SJCRH30 (cell line): ENCODE data around the gene IL1F10. TPM values are rescaled to one million over a fixed set of nuclear protein-coding genes. Genes with fewer than 3 reads are reported as not detected.
A peak's percentile ranks its signal among the peaks of the same experiment; 100 is the strongest.

Experiments used
- DNase-seq, 2 experiments: peaks; one replicate each; pipeline ENCODE4 v3.0.0-alpha.2; 2015 to 2020
- H3K27ac ChIP-seq: fragments of 250-450 bp; sonication (Bioruptor Pico); 2 replicates; pipeline ENCODE4 v1.5.1; 2020; ENCODE audit warnings: mild to moderate bottlenecking, moderate library complexity
- H3K27me3 ChIP-seq: fragments of 250-450 bp; sonication (Bioruptor Pico); 2 replicates; pipeline ENCODE4 v1.5.1; 2020; ENCODE audit warnings: mild to moderate bottlenecking, moderate library complexity
- H3K36me3 ChIP-seq: fragments of 250-450 bp; sonication (Bioruptor Pico); 2 replicates; pipeline ENCODE4 v1.5.1; 2020; ENCODE audit warnings: mild to moderate bottlenecking, moderate library complexity
- H3K4me1 ChIP-seq: fragments of 250-450 bp; sonication (Bioruptor Pico); 2 replicates; pipeline ENCODE4 v1.5.1; 2020; ENCODE audit warnings: mild to moderate bottlenecking, moderate library complexity
- H3K4me3 ChIP-seq: fragments of 250-450 bp; sonication (Bioruptor Pico); 2 replicates; pipeline ENCODE4 v1.5.1; 2020; ENCODE audit warnings: mild to moderate bottlenecking, moderate library complexity
- H3K9me3 ChIP-seq: fragments of 250-450 bp; sonication (Bioruptor Pico); replicated peaks from 2 replicates; pipeline ENCODE4 v1.5.1; 2020; ENCODE audit warnings: mild to moderate bottlenecking, moderate library complexity
- total RNA-seq: library from RNA; depleted of rRNA; stranded (reverse); fragments of >200 nt; shearing (Covaris generic); gene quantifications from 2 replicates; pipeline ENCODE4 v1.2.3, GENCODE V29; 2014

The IL1F10 gene
- total RNA-seq, 1 experiment from 2014 or later: not detected

DNA sequence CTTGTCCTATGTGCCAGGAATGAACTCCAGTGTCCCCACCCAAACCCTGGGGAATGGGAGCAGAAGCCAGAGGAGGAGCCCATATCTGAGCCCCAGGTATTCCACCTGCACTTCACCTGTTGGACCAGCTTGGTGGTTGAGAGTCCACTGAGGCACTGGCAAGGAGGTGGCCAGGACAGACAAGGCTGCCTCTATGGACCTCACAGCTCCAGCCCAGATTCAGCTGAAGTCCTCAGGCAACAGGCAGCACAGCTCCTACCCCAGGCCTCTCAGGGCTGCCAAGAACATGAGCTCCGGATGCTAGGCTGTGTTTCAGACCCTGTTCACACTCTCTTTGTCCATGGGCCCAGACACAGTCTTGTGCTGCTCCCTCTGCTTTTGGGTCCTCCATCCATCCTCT lies 2.9 kb upstream of the IL1F10 start:
- DNase-seq: no peak
- H3K27me3 ChIP-seq: no peaks in the 10 kb centered on the region
- no peaks in the 10 kb centered on the region for H3K9me3 ChIP-seq
- H3K36me3 ChIP-seq: no peaks in the 10 kb centered on the region
- no peak overlapping the region for H3K27ac ChIP-seq
- no peak overlapping the region for H3K4me3 ChIP-seq
- H3K4me1 ChIP-seq: no peaks in the 10 kb centered on the region

DNA sequence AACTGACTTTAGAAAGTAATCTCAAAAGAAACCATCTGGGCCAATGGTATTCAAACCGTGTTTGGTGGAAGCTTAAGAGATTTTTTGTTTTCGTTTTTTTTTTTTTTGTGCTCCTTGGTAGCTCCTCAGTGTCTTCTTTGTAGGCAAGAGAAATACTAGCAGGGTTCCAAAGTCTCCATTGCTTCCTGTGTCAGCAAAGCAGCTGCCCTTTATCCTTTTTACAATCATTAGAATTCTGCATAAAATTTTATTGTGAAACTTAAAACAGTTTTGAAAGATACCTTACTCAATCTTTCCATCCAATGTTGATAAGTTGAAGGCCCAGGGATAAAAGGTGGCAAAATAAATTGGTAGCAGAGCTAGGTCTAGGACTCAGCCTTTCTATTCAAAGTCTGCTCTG lies 479 bp downstream of the IL1F10 start:
- no peak overlapping the region for H3K27ac ChIP-seq
- H3K4me1 ChIP-seq: no peaks in the 10 kb centered on the region
- no peak for DNase-seq
- H3K4me3 ChIP-seq: no peak overlapping the region
- no peaks in the 10 kb centered on the region for H3K9me3 ChIP-seq
- H3K27me3 ChIP-seq: no peaks in the 10 kb centered on the region
- no peaks in the 10 kb centered on the region for H3K36me3 ChIP-seq

DNA sequence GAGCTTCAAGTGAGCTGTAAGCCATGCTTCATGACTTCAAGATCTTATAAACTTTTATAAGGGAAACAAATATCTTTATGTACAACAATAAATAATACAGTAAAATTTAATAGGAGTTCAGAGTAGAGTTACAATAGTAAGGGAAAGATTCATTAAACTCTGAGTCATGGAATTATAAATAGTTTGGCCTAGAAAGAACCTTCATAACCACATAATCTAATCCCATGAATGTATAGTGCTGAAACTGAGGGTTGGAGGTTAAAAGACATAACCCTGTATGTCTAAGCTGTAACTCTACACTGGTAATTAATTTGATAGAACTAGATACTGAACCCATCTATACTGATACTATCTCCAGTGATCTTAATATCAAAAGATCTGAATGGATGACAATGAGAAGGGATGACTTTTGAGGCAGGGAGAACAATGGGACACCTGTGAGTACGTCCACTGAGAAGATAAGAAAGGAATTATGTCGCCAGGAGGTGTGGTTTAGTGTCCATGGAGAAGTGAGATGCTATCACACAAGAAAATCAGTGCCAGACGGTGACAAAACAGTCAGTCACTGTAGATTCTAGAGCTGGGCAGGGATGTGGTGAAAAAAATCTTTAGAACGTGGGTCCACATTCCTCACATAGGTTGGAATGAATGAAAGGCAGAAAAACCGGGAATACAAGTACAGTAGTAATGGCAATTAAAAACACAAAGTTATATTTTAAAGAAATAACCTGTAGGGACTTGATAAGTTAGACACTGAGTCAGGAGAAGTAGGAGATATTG lies 1.1 kb downstream of the IL1F10 start:
- no peak for DNase-seq
- Histone ChIP-seq H3K9me3 (no peaks in the 10 kb centered on the region), H3K4me3 (no peak overlapping the region), H3K27ac (no peak overlapping the region), H3K36me3 (no peaks in the 10 kb centered on the region), H3K4me1 (no peaks in the 10 kb centered on the region), H3K27me3 (no peaks in the 10 kb centered on the region)

DNA sequence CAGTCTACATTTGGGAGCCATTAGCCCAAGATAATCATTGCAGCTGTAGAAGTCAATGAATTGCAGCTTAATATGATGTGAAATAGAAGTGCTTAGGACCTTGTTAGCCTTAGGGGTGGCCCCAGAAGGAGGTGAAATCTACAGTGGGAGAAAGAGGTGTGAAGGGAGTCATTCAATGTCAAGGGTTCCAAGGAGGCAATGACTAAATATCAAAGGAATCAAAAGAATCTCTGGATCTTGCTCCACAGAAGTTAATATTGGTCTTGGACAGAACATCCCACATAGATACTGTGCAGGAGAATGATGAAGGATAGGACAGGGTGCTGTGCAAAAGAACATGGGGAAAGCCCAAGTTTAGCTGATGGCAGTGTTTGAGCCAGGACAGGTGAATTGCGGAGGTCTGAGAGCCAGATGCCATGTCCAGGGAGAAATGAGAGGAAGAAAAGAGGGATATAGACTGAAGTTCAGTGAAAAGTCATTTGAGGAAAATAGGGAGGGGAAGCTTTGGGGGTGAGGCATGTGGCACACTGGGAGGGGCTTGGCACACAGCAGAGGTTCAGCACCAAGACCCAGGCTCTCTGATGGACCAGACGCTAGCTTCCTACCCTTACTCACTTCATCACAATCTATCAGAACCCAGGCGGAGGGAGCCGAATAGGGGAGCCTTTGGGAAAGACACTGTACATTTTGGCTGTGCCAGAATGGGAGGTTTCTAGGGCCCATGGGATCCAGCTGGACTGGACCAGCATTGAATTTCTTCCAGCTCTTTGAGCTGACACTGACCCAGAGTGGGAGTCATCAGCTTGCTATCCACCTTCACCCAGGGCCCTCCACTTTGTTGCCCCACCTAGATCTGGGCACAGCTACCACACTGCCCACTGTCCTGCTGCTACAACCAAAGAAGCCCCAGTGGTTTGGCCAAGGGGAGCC lies 2.2 kb downstream of the IL1F10 start:
- Histone ChIP-seq H3K4me1 (no peaks in the 10 kb centered on the region), H3K27me3 (no peaks in the 10 kb centered on the region)
- no peak for DNase-seq

DNA sequence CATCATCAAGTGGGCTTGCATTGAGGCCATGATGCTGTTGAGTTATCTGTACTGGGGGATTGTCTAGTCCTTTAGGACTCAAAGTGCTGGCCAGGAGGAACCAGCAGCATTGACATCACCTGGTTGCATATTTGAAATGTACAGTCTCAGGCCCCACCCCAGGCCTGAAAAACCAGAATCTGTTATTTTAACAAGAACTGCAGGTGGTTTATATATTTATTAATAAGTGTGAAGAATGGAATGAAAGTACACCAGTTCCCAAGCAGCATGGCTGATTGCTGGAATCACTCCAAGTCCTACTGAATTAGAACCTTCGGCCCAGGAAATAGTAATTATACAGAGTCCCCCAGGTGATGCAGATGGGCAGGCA lies 2.8 kb downstream of the IL1F10 start:
- no peak for DNase-seq
- Histone ChIP-seq H3K4me3 (no peak overlapping the region), H3K4me1 (no peaks in the 10 kb centered on the region), H3K27me3 (no peaks in the 10 kb centered on the region), H3K27ac (no peak overlapping the region), H3K9me3 (no peaks in the 10 kb centered on the region), H3K36me3 (no peaks in the 10 kb centered on the region)

More for the DNA sequence above, 2.2 kb downstream of the IL1F10 start:
- H3K4me3 ChIP-seq: no peak overlapping the region
- no peaks in the 10 kb centered on the region for H3K9me3 ChIP-seq
- H3K27ac ChIP-seq: no peak overlapping the region
- no peaks in the 10 kb centered on the region for H3K36me3 ChIP-seq

DNA sequence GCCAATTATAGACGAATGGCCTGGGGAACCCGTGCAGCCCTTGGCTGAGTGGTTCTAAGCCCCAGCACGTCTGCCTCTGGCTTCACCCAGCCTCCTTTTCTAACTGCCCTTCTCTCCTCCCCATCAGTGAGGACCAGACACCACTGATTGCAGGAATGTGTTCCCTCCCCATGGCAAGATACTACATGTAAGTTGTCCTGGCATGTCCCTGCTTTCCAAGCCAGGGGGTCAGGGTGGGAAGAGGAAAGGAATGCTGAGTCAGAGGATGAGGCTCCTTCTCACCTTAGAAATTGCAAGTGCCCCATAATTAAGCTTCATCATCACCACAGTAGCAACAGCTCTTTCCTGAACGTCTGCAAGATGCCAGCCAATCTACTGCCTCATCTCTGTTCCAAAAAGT lies 4.8 kb downstream of the IL1F10 start:
- no peak overlapping the region for H3K27ac ChIP-seq
- H3K9me3 ChIP-seq: no peaks in the 10 kb centered on the region
- H3K4me1 ChIP-seq: no peaks in the 10 kb centered on the region
- no peaks in the 10 kb centered on the region for H3K36me3 ChIP-seq
- no peak for DNase-seq
- no peak overlapping the region for H3K4me3 ChIP-seq
- no peaks in the 10 kb centered on the region for H3K27me3 ChIP-seq

DNA sequence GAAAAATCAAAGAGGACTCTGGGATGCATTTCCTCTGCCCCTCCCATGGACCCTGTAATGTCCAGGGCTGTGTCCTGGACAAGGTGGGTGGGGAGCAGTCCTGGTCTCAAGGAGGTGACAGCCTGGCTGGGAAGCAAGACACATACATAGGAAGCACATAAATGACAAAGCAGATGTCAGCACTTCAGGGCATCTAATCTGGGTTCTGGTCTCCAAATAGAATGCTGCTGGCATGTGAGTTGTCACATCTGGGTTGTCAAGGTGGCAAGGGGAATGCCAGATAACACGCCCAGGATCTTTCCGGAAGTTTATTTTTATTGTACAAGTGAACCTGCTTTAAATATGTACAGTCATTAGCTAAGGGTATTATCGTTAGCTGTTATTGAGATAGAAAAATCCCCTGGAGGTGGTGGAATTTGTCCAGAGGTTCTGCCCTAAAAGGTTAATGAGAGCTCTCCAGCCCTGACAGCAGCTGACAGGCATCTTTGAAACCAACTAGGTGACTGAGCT lies 5.6 kb downstream of the IL1F10 start:
- Histone ChIP-seq H3K4me3 (no peak overlapping the region), H3K9me3 (no peaks in the 10 kb centered on the region), H3K27ac (no peak overlapping the region), H3K4me1 (no peaks in the 10 kb centered on the region), H3K27me3 (no peaks in the 10 kb centered on the region), H3K36me3 (no peaks in the 10 kb centered on the region)
- no peak for DNase-seq

DNA sequence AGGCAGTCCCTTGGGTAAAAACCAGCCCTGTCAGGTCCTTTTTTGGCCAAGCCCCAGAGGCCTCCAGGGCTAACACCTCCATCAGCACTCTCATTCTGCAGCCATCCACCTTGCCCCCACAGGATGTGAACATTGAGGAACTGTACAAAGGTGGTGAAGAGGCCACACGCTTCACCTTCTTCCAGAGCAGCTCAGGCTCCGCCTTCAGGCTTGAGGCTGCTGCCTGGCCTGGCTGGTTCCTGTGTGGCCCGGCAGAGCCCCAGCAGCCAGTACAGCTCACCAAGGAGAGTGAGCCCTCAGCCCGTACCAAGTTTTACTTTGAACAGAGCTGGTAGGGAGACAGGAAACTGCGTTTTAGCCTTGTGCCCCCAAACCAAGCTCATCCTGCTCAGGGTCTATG lies 7.3 kb downstream of the IL1F10 start:
- DNase-seq: no peak
- no peaks in the 10 kb centered on the region for H3K9me3 ChIP-seq
- no peak overlapping the region for H3K4me3 ChIP-seq
- no peaks in the 10 kb centered on the region for H3K36me3 ChIP-seq
- no peak overlapping the region for H3K27ac ChIP-seq
- H3K27me3 ChIP-seq: no peaks in the 10 kb centered on the region
- H3K4me1 ChIP-seq: no peaks in the 10 kb centered on the region

DNA sequence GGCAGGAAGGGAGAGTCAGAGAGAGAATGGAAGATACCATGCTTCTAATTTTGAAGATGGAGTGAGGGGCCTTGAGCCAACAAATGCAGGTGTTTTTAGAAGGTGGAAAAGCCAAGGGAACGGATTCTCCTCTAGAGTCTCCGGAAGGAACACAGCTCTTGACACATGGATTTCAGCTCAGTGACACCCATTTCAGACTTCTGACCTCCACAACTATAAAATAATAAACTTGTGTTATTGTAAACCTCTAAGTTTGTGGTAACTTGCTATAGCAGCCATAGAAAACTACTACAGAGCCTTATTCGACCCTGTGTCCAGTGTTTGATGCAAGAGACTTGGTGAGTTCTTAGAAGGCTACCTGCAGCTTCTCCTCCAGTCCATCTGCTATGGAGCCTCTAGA lies 7.8 kb downstream of the IL1F10 start:
- Histone ChIP-seq H3K36me3 (no peaks in the 10 kb centered on the region), H3K4me3 (no peak overlapping the region), H3K4me1 (no peaks in the 10 kb centered on the region), H3K27ac (no peak overlapping the region), H3K27me3 (no peaks in the 10 kb centered on the region), H3K9me3 (no peaks in the 10 kb centered on the region)
- no peak for DNase-seq

DNA sequence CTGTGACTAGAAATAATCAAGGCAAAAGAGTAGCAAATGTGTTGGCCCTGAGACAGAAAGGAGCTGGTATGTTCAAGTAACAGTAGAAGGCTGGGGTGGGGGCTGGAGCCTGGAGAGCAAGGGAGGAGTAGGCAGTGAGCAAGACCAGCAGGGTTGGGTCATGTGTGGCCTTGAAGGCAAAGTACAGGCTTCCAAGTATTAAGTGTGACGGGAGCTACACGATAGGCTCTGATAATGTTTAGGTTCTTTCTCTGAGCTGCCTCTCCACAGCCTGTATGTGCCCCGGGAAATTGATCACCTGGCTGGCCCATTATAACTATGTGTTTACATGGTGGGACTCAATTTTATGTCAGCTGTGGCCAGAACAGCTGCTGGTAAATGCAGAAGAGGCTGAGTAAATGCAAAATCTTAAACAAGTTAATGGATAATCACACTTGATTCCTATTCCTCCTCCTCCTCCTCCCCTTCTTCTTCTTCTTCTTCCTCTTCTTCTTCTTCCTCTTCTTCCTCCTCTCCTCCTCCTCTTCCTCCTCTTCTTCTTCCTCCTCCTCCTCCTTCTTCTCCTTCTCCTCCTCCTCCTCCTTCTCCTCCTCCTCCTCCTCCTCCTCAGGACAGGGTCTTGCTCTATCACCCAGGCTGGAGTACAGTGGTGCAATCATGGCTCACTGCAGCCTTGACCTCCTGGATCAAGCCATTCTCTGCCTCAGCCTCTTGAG lies 9.3 kb downstream of the IL1F10 start:
- Histone ChIP-seq H3K27me3 (no peaks in the 10 kb centered on the region), H3K4me1 (no peaks in the 10 kb centered on the region), H3K36me3 (no peaks in the 10 kb centered on the region), H3K9me3 (no peaks in the 10 kb centered on the region), H3K4me3 (no peak overlapping the region), H3K27ac (no peak overlapping the region)
- no peak for DNase-seq

DNA sequence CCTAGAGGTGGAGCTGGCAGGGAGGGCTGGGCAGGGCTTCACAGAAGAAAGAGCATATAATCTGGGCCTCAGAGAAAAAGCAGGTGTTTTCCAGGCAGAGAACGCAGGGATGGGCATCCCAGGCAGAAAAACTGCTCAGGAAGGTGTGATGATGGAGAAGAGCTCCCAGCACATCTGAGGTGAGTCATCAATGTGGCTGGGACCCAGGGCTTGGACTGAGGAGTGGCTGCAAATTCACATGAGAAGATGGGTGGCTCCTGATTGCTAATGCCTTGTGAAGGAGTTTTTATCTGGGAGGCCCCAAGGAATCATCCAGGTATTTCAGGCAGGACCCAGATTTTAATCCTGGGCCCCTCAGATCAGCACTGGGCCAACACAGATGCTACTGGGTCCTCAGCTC lies 10.2 kb downstream of the IL1F10 start:
- H3K27ac ChIP-seq: no peak overlapping the region
- H3K9me3 ChIP-seq: no peaks in the 10 kb centered on the region
- H3K36me3 ChIP-seq: no peaks in the 10 kb centered on the region
- no peaks in the 10 kb centered on the region for H3K27me3 ChIP-seq
- no peak for DNase-seq
- H3K4me3 ChIP-seq: no peak overlapping the region
- no peaks in the 10 kb centered on the region for H3K4me1 ChIP-seq

DNA sequence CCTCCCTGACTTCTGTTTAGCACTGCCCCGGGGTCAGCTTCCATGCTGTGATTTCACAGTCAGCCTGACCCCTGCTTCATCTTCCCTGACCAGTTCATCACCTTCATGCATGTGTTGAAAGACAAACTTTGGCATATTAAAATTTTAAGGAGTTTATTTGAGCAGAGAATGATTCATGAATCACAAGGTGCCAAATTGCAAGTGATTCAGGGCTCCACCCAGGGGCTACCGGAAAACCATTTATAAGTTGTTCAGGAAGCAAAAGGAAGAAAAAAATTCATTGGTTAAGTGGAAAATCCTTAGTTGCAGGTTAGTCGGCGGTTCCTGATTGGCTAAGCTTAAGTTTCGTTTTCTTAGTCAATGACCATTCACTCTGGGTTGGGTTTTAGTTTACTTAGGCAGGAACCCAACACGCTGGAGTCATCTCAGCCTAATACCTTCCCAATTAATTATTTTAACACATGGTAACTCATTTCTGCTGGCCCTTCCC lies 10.6 kb downstream of the IL1F10 start:
- H3K27me3 ChIP-seq: no peaks in the 10 kb centered on the region
- no peaks in the 10 kb centered on the region for H3K4me1 ChIP-seq
- H3K36me3 ChIP-seq: no peaks in the 10 kb centered on the region
- H3K4me3 ChIP-seq: no peak overlapping the region
- no peaks in the 10 kb centered on the region for H3K9me3 ChIP-seq
- no peak for DNase-seq
- H3K27ac ChIP-seq: no peak overlapping the region

DNA sequence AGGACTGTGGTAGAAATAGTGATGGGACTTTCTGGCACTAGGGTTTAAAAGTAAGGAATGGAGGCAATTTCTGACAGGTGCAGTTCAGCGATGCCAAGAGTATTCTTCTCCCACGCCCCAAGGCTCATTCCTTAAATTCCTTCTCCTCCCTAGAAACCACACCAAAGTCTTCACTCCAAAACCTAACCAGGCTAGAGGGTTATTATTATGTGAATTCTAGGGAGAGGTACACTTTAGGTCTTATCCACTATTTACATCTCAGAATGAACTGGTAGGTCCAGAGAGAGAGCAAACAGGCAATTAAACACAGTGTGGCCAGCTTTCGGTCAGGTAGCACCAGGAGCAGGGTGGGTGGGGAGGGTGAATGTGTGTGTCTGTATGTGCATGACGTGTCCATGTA lies 11.4 kb downstream of the IL1F10 start:
- Histone ChIP-seq H3K27me3 (no peaks in the 10 kb centered on the region), H3K36me3 (no peaks in the 10 kb centered on the region), H3K27ac (no peak overlapping the region), H3K4me1 (no peaks in the 10 kb centered on the region), H3K9me3 (no peaks in the 10 kb centered on the region), H3K4me3 (no peak overlapping the region)
- DNase-seq: no peak

DNA sequence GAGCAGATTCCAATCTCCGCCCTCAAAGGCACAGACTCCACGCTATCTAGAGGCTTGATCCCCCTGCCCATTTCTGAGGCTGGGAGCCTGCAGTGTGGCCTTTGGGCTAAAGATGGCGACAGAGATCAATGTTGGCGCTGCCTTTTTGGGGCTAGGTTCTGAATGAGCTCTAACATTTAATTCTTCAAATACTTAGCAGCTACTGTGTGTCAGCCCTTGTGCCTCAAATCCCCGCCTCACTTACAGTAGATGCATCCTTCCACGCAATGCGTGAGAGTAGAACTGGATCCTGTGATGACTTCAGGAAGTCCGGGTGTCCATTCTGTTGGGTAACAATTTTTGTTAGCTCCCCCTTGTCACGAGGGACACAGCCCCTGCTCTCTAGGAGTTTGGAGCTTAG lies 12.4 kb downstream of the IL1F10 start:
- no peaks in the 10 kb centered on the region for H3K4me1 ChIP-seq
- H3K4me3 ChIP-seq: no peak overlapping the region
- DNase-seq: peak; percentile 23 to 67
- no peak overlapping the region for H3K27ac ChIP-seq
- H3K36me3 ChIP-seq: no peaks in the 10 kb centered on the region
- no peaks in the 10 kb centered on the region for H3K27me3 ChIP-seq
- no peaks in the 10 kb centered on the region for H3K9me3 ChIP-seq
